GM12878 (cell line): ENCODE measurements around the gene SHMT2.

Experiments used
- CTCF ChIP-seq, 3 experiments: IDR thresholded peaks in 2 of 3; conservative IDR thresholded peaks in 1 of 3; 2 replicates each; pipeline ENCODE4 v1.5.1; 2011; ENCODE audit warnings: low read depth in 3 of 3, low read length in 3 of 3, mild to moderate bottlenecking in 3 of 3, control low read depth in 2 of 3, moderate library complexity in 2 of 3, inconsistent platforms in 1 of 3, mixed read lengths in 1 of 3; ENCODE audit not compliant: control insufficient read depth in 2 of 3, insufficient read depth in 1 of 3; ENCODE audit errors: extremely low read depth in 1 of 3
- ZBED1 ChIP-seq: IDR thresholded peaks from 2 replicates; pipeline ENCODE4 v1.6.1; 2016; ENCODE audit warnings: borderline replicate concordance

- TF ChIP-seq CTCF (IDR thresholded peaks at IDR 0.05 in 2 of 3, conservative IDR thresholded peaks at IDR 0.05 in 1 of 3; ENCODE audit: control insufficient read depth in 2 of 3, extremely low read depth in 1 of 3, insufficient read depth in 1 of 3, low read depth in 3 of 3, low read length in 3 of 3) = no peak
- TF ChIP-seq ZBED1 = no peak
These were observed 49.1 kb upstream of the SHMT2 start for GRCh38 chr12:57180321-57180989.
